Ascending aorta (tissue), 2 donors: ENCODE data around the gene NHS. TPM values are rescaled to one million over a fixed set of nuclear protein-coding genes. Genes with fewer than 3 reads are reported as not detected.

ENCODE experiments used
- DNase-seq, 2 donors: peaks; one replicate each; pipeline ENCODE4 v3.0.0-alpha.2; 2019; ENCODE audit warnings: low spot score in 2 of 2
- H3K27ac ChIP-seq, 2 donors: fragments of 200-600 bp; sonication (generic); one replicate each; pipeline ENCODE4 v1.5.1; 2016 to 2017; ENCODE audit warnings: mild to moderate bottlenecking in 1 of 2
- H3K27me3 ChIP-seq: fragments of 200-600 bp; sonication (generic); one replicate; pipeline ENCODE4 v1.5.1; 2017
- H3K36me3 ChIP-seq, 2 donors: fragments of 200-600 bp; sonication (generic); one replicate each; pipeline ENCODE4 v1.5.1; 2016
- H3K4me1 ChIP-seq, 2 donors: fragments of 200-600 bp; sonication (generic); one replicate each; pipeline ENCODE4 v1.5.1; 2016 to 2017; ENCODE audit warnings: mild to moderate bottlenecking in 1 of 2
- H3K4me3 ChIP-seq, 2 donors: fragments of 200-600 bp; sonication (generic); one replicate each; pipeline ENCODE4 v1.5.1; 2016 to 2017; ENCODE audit warnings: mild to moderate bottlenecking in 1 of 2
- H3K9me3 ChIP-seq, 2 donors: fragments of 200-600 bp; sonication (generic); one replicate each; pipeline ENCODE4 v1.5.1; 2016
- CTCF ChIP-seq, 3 experiments: fragments of 200-600 bp in 2 of 3; fragments of 450-650 bp in 1 of 3; sonication (generic) in 2 of 3; IDR thresholded peaks; one replicate each; pipeline ENCODE4 v1.5.1; 2016 to 2019; ENCODE audit warnings: antibody characterized with exemption in 3 of 3, mild to moderate bottlenecking in 1 of 3, moderate library complexity in 1 of 3
- intact Hi-C: fragments of 100-400 bp; cut with DNase I; formaldehyde crosslinking; loops from one replicate; pipeline ENCODE4 v1.15.1; 2023
- total RNA-seq: library from RNA; depleted of rRNA; stranded (reverse); fragments of >200 nt; gene quantifications from one replicate; pipeline ENCODE4 v1.1.0, GENCODE V29; 2016

NHS gene
- total RNA-seq, 1 donor from 2014 or later, result 8.8 TPM

- no peak for DNase-seq
- no peaks in the 10 kb centered on the region for H3K9me3 ChIP-seq
- H3K4me1 ChIP-seq, result no peaks in the 10 kb centered on the region
- no peak overlapping the region for H3K4me3 ChIP-seq
- H3K36me3 ChIP-seq, result peaks cover 0 to 3% of the 10 kb centered on the region in 2 donors
- TF ChIP-seq CTCF (IDR thresholded peaks at IDR 0.05), result peak in 1 of 3 experiments; percentile 32
- no peak overlapping the region for H3K27ac ChIP-seq
- intact Hi-C loops, result no loop called here
- H3K27me3 ChIP-seq, result no peaks in the 10 kb centered on the region
These were observed 370.0 kb downstream of the NHS start for GRCh38 chrX:17744896-17745523.

DNA sequence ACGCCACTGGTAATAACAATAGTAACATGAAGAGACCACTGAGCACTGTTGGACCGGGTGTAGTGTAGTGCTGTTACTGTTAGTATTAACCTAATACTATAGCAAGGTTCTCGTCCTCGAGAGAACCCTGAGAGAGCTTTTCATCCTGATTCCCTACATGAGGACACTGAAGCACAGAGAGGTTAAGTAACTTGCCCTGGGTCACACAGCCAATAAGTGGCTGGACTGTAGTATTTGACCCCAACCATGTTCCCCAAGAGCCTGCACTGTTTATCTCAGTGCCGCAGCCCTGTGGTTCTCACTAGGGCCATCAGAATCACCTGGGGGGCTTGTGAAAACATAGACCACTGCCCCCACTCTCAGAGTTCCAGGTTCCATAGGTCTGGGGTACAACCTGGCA, 372.7 kb downstream of the NHS start:
- Histone ChIP-seq H3K27ac (no peak overlapping the region), H3K36me3 (peaks cover 0 to 9% of the 10 kb centered on the region in 2 donors), H3K27me3 (no peaks in the 10 kb centered on the region), H3K4me1 (no peaks in the 10 kb centered on the region), H3K4me3 (no peak overlapping the region), H3K9me3 (no peaks in the 10 kb centered on the region)
- no peak for DNase-seq
- intact Hi-C loops, result no loop called here
- no peak for TF ChIP-seq CTCF (IDR thresholded peaks at IDR 0.05)

DNA sequence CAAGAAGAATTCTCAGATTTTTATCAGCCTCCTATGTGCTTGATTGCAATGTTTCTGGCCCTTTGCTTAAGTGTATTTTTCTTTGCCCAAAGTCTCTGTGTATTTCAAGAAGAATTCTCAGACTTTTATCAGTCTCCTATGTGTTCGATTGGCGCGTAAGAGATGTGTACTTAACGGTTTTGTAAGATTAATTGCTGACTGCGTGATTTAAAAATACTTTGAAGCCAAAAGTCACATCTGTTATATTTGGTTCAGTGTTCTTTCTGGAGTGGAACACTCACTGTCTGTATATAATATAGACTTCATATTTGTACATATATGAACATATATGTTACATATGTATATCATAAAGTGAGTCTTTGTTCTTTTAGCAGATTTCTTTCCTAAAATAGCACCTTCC, 373.7 kb downstream of the NHS start:
- no peak for TF ChIP-seq CTCF (IDR thresholded peaks at IDR 0.05)
- Histone ChIP-seq H3K36me3 (peaks cover 0 to 9% of the 10 kb centered on the region in 2 donors), H3K4me1 (no peaks in the 10 kb centered on the region), H3K27ac (no peak overlapping the region), H3K9me3 (no peaks in the 10 kb centered on the region), H3K27me3 (no peaks in the 10 kb centered on the region), H3K4me3 (no peak overlapping the region)
- intact Hi-C loops, result no loop called here
- no peak for DNase-seq

GRCh38 chrX:17750436-17750835, 375.4 kb downstream of the NHS start:
- intact Hi-C loops, result no loop called here
- Histone ChIP-seq H3K4me1 (no peaks in the 10 kb centered on the region), H3K27ac (no peak overlapping the region), H3K9me3 (no peaks in the 10 kb centered on the region), H3K4me3 (no peak overlapping the region), H3K36me3 (peaks cover 0 to 9% of the 10 kb centered on the region in 2 donors), H3K27me3 (no peaks in the 10 kb centered on the region)
- TF ChIP-seq CTCF (IDR thresholded peaks at IDR 0.05), result no peak
- no peak for DNase-seq

- Histone ChIP-seq H3K4me3 (no peak overlapping the region), H3K27me3 (no peaks in the 10 kb centered on the region), H3K27ac (no peak overlapping the region), H3K36me3 (no peaks in the 10 kb centered on the region), H3K4me1 (no peaks in the 10 kb centered on the region), H3K9me3 (no peaks in the 10 kb centered on the region)
- TF ChIP-seq CTCF (IDR thresholded peaks at IDR 0.05), result no peak
- intact Hi-C loops, result no loop called here
- no peak for DNase-seq
These were observed 383.4 kb downstream of the NHS start for GRCh38 chrX:17758382-17758781.

GRCh38 chrX:17759990-17760389, 385.0 kb downstream of the NHS start:
- intact Hi-C loops, result no loop called here
- TF ChIP-seq CTCF (IDR thresholded peaks at IDR 0.05), result no peak

More at GRCh38 chrX:17759990-17760389, 385.0 kb downstream of the NHS start:
- DNase-seq, result no peak
- Histone ChIP-seq H3K27ac (no peak overlapping the region), H3K36me3 (no peaks in the 10 kb centered on the region), H3K4me1 (no peaks in the 10 kb centered on the region), H3K4me3 (no peak overlapping the region), H3K27me3 (no peaks in the 10 kb centered on the region), H3K9me3 (no peaks in the 10 kb centered on the region)
